ENCODE measurements around the gene AHSA1. TPM values are rescaled to one million over a fixed set of nuclear protein-coding genes. Genes with fewer than 3 reads are reported as not detected.

The AHSA1 gene
- total RNA-seq, 4 donors from 2014 or later: 78.7 to 114 (median 84.9) TPM

GRCh38 chr14:77436042-77436441 lies 21.9 kb upstream of the AHSA1 start:
- TF ChIP-seq, protein P1, sequence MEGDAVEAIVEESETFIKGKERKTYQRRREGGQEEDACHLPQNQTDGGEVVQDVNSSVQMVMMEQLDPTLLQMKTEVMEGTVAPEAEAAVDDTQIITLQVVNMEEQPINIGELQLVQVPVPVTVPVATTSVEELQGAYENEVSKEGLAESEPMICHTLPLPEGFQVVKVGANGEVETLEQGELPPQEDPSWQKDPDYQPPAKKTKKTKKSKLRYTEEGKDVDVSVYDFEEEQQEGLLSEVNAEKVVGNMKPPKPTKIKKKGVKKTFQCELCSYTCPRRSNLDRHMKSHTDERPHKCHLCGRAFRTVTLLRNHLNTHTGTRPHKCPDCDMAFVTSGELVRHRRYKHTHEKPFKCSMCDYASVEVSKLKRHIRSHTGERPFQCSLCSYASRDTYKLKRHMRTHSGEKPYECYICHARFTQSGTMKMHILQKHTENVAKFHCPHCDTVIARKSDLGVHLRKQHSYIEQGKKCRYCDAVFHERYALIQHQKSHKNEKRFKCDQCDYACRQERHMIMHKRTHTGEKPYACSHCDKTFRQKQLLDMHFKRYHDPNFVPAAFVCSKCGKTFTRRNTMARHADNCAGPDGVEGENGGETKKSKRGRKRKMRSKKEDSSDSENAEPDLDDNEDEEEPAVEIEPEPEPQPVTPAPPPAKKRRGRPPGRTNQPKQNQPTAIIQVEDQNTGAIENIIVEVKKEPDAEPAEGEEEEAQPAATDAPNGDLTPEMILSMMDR (IDR thresholded peaks at IDR 0.05; ENCODE audit: low read depth): no peak

- TF ChIP-seq, protein P1 (IDR thresholded peaks at IDR 0.05; ENCODE audit: low read depth): no peak
These were observed 19.3 kb upstream of the AHSA1 start for GRCh38 chr14:77438596-77438995.

DNA sequence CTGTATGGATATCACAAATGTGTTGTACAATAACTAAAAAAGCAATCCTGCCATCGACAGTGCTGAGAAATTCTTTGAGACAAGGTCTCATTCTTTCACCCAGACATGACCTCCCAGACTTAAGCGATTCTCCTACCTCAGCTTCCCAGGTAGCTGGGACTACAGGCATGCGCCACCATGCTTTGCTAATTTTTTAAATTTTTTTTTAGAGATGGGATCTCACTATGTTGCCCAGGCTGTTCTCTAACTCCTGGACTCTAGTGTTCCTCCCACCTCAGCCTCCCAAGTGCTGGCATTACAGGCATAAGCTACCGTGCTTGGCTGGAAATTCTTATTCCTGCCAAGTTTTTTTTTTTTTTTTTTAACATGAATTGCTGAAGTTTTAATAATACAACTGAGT lies 18.0 kb upstream of the AHSA1 start:
- TF ChIP-seq, protein P1 (IDR thresholded peaks at IDR 0.05; ENCODE audit: low read depth): no peak

DNA sequence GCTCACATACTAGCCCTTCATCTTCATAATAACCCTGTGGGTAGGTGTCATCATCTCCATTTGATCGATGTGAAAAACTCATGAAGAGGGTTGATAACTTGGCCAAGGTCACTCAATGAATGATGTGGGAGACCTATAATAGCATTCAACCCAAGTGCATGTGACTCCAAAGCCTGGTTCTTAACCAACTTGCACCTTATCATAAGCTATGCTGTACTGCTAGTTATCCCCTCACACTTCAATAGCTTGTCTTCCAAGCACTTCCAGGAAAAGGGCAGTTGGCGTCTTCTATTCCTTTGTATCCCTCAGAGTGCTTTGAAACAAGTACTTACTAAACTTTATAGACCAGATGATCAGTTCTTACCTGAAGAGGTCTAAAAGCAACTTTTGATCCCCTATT lies 15.7 kb upstream of the AHSA1 start:
- TF ChIP-seq, protein P1 (IDR thresholded peaks at IDR 0.05; ENCODE audit: low read depth): no peak

DNA sequence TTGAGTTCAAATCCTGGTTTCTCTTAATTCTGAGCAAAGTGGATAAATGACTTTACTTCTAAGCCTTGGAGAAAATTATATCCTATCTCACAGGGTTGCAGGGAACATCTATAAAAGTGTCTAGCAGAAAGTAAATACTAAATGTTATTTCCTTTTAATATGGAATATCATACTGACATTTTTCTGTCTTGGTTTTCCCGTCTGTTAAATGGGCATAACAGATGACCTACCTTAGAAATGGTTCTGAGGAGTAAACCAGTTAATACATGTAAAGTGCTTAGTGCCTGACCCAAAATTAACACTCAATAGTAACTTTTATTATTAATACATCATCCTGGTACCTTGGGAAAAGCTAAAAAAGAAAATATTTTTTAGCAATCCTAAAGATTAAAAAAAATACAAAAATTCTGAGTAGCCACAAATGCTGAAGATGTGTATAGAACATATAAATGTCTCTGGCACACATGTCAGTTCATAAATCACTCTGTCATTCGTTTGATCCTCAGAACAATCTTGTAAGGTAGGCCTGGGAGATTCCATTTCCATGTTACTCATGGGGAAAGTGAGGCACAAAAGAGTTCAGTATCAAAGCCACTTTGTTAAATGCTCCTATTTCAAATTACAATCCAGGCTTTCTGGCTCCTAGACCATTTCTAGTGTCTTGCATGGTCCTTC lies 1.8 kb upstream of the AHSA1 start:
- TF ChIP-seq, protein P1 (IDR thresholded peaks at IDR 0.05; ENCODE audit: low read depth): no peak

- TF ChIP-seq, protein P1 (IDR thresholded peaks at IDR 0.05; ENCODE audit: low read depth): no peak
These were observed 775 bp upstream of the AHSA1 start for GRCh38 chr14:77457115-77457521.

- TF ChIP-seq, protein P1 (IDR thresholded peaks at IDR 0.05; ENCODE audit: low read depth): no peak
These were observed 507 bp downstream of the AHSA1 start for GRCh38 chr14:77458249-77458950.

Measured in subcutaneous adipose tissue (tissue), 4 donors.